ENCODE results near the gene DIS3L. TPM values are rescaled to one million over a fixed set of nuclear protein-coding genes. Genes with fewer than 3 reads are reported as not detected.

The DIS3L gene
- total and polyA plus RNA-seq, 2 of the 13 experiments (the other 11 are each of a cell fraction or from before 2014, with no cell fraction given) = 21.0 to 50.5 TPM

- peak; percentile 84 for TF ChIP-seq ZBTB38 (CRISPR knock-in tag; IDR thresholded peaks at IDR 0.05)
- peak; percentile 92 for TF ChIP-seq TBX2 (CRISPR knock-in tag; IDR thresholded peaks at IDR 0.05; ENCODE audit: borderline replicate concordance)
- TF ChIP-seq ZBTB44 (CRISPR knock-in tag; IDR thresholded peaks at IDR 0.05) = 0 out of 2 replicates have a peak, but pooled peaks have one; percentile 66
- no peak for TF ChIP-seq CERS6 (CRISPR knock-in tag; IDR thresholded peaks at IDR 0.05)
- no peak for TF ChIP-seq ZNF777 (CRISPR knock-in tag; IDR thresholded peaks at IDR 0.05)
- no peak for TF ChIP-seq NFIC (IDR thresholded peaks at IDR 0.05; ENCODE audit: low read length)
- TF ChIP-seq PATZ1 (CRISPR knock-in tag; IDR thresholded peaks at IDR 0.05) = peak; percentile 64
- no peak for TF ChIP-seq SNAI1 (CRISPR knock-in tag; IDR thresholded peaks at IDR 0.05; ENCODE audit: borderline replicate concordance)
- 0 out of 2 replicates have a peak, but pooled peaks have one; percentile 37 for TF ChIP-seq ZNF280D (CRISPR knock-in tag; IDR thresholded peaks at IDR 0.05)
- no peak for TF ChIP-seq SRSF4 (IDR thresholded peaks at IDR 0.05; ENCODE audit: low read depth, low read length, poor library complexity, severe bottlenecking)
- TF ChIP-seq ZNF761 (CRISPR knock-in tag; conservative IDR thresholded peaks at IDR 0.05) = peak; percentile 83; the same call in 1 of the 2 replicates
- peak; percentile 61 for TF ChIP-seq MED8 (CRISPR knock-in tag; IDR thresholded peaks at IDR 0.05; ENCODE audit: insufficient replicate concordance)
- TF ChIP-seq ASH2L (IDR thresholded peaks at IDR 0.05; ENCODE audit: insufficient read length, low read depth, low read length) = peak; percentile 85
- no peak for TF ChIP-seq ZNF597 (CRISPR knock-in tag; IDR thresholded peaks at IDR 0.05)
- TF ChIP-seq TFDP2 (CRISPR knock-in tag; IDR thresholded peaks at IDR 0.05) = peak; percentile 98
- peak; percentile 68; the same call in 1 of the 2 replicates for TF ChIP-seq PAX8 (CRISPR knock-in tag; IDR thresholded peaks at IDR 0.05; ENCODE audit: borderline replicate concordance)
- TF ChIP-seq AKAP8 (CRISPR knock-in tag; IDR thresholded peaks at IDR 0.05) = no peak
Observed at GRCh38 chr15:66356359-66357236, 63.2 kb downstream of the DIS3L start, which contains the start of gene TIPIN (continued).

All from HepG2 (cell line).